H1 (cell line): ENCODE results near the gene SLC6A3. TPM values are rescaled to one million over a fixed set of nuclear protein-coding genes. Genes with fewer than 3 reads are reported as not detected.

Experiments used
- CTCF ChIA-PET: fragments of 300-600 bp; sonication (Branson Sonifier 250); formaldehyde crosslinking; loops from one replicate; lab custom pipeline; 2021; ENCODE audit not compliant: partially characterized antibody; lab: Charles Lee
- POLR2A ChIA-PET: fragments of 300-600 bp; sonication (Branson Sonifier 250); formaldehyde crosslinking; loops from one replicate; lab custom pipeline; 2021; ENCODE audit warnings: inconsistent platforms; ENCODE audit not compliant: partially characterized antibody; lab: Charles Lee
- DNase-seq, 2 experiments: peaks; one replicate each; pipeline versions ENCODE4 v3.0.0 to v3.0.0-alpha.2; 2010 to 2022; ENCODE audit warnings: low spot score in 2 of 2, low read depth in 1 of 2, mixed read lengths in 1 of 2
- FAIRE-seq: peaks from 2 replicates; lab custom pipeline; 2011; peaks lifted over from hg19 to GRCh38; lab: Jason Lieb, UNC
- H2AFZ ChIP-seq: 2 replicates; pipeline ENCODE4 v1.8.1; 2012; ENCODE audit warnings: low read length, inconsistent platforms
- H2AK5ac ChIP-seq: 2 replicates; pipeline ENCODE4 v1.6.1; 2013; ENCODE audit warnings: low read depth, low read length
- H2BK120ac ChIP-seq: replicated peaks from 2 replicates; pipeline ENCODE3; 2013; ENCODE audit warnings: low read depth, low read length, inconsistent platforms
- H2BK12ac ChIP-seq: 2 replicates; pipeline ENCODE4 v1.6.1; 2013; ENCODE audit warnings: low read depth, low read length
- H2BK15ac ChIP-seq: 2 replicates; pipeline ENCODE4 v1.6.1; 2013; ENCODE audit warnings: low read length
- H2BK20ac ChIP-seq: 2 replicates; pipeline ENCODE4 v1.6.1; 2013; ENCODE audit warnings: low read length
- H2BK5ac ChIP-seq: 2 replicates; pipeline ENCODE4 v1.6.1; 2013; ENCODE audit warnings: low read depth, low read length
- H3K14ac ChIP-seq: 2 replicates; pipeline ENCODE4 v1.6.1; 2013; ENCODE audit warnings: inconsistent platforms; ENCODE audit not compliant: insufficient read length
- H3K18ac ChIP-seq: 2 replicates; pipeline ENCODE4 v1.6.1; 2013; ENCODE audit warnings: low read length; ENCODE audit errors: extremely low read depth
- H3K23ac ChIP-seq: 2 replicates; pipeline ENCODE4 v1.6.1; 2013; ENCODE audit warnings: inconsistent platforms; ENCODE audit not compliant: insufficient read length
- H3K23me2 ChIP-seq: 2 replicates; pipeline ENCODE4 v1.6.1; 2013; ENCODE audit warnings: low read depth, low read length
- H3K27ac ChIP-seq: 2 replicates; pipeline ENCODE4 v1.6.1; 2011; ENCODE audit warnings: low read depth, low read length, inconsistent platforms
- H3K27me3 ChIP-seq, 4 experiments: replicated peaks in 1 of 4; 1 replicate in 1 of 4; 2 replicates in 3 of 4; pipeline versions ENCODE4 v1.6.1 to v1.8.1; 2011 to 2013; ENCODE audit warnings: low read length in 3 of 4, mild to moderate bottlenecking in 3 of 4, inconsistent platforms in 2 of 4, mixed read lengths in 2 of 4, moderate library complexity in 1 of 4; ENCODE audit not compliant: control insufficient read depth in 3 of 4, insufficient read depth in 3 of 4; ENCODE audit errors: extremely low read depth in 1 of 4
- H3K36me3 ChIP-seq, 4 experiments: 2 replicates each; pipeline versions ENCODE4 v1.6.1 to v1.8.1; 2011 to 2013; ENCODE audit warnings: mild to moderate bottlenecking in 4 of 4, low read length in 3 of 4, moderate library complexity in 2 of 4, control low read depth in 1 of 4, inconsistent platforms in 1 of 4; ENCODE audit not compliant: insufficient read depth in 4 of 4, control insufficient read depth in 2 of 4
- H3K4ac ChIP-seq: replicated peaks from 2 replicates; pipeline ENCODE3; 2013; ENCODE audit warnings: low read length, low read depth, mixed read lengths, inconsistent platforms; ENCODE audit not compliant: insufficient read length
- H3K4me1 ChIP-seq, 4 experiments: replicated peaks in 1 of 4; 1 replicate in 1 of 4; 2 replicates in 3 of 4; pipeline versions ENCODE4 v1.6.1 to v1.8.1; 2011 to 2013; ENCODE audit warnings: low read length in 3 of 4, inconsistent platforms in 2 of 4, mixed read lengths in 1 of 4; ENCODE audit not compliant: insufficient read depth in 4 of 4, control insufficient read depth in 3 of 4
- H3K4me2 ChIP-seq, 2 experiments: 2 replicates each; pipeline versions ENCODE4 v1.6.1 to v1.8.1; 2011 to 2013; ENCODE audit warnings: low read depth in 2 of 2, low read length in 2 of 2, control low read depth in 1 of 2, inconsistent platforms in 1 of 2, mild to moderate bottlenecking in 1 of 2; ENCODE audit not compliant: insufficient read depth in 1 of 2
- H3K4me3 ChIP-seq, 4 experiments: fragments of 200-600, 300-600 bp in 1 of 4; sonication (generic), shearing (Covaris generic), sonication (Bioruptor Twin) in 1 of 4; 2 replicates each; pipeline versions ENCODE4 v1.5.1 to v1.8.1; 2011 to 2016; ENCODE audit warnings: low read length in 4 of 4, low read depth in 3 of 4, control low read depth in 2 of 4, inconsistent platforms in 2 of 4, mild to moderate bottlenecking in 2 of 4, mixed read lengths in 1 of 4, moderate library complexity in 1 of 4; ENCODE audit not compliant: insufficient read depth in 2 of 4; ENCODE audit errors: extremely low read depth in 1 of 4
- H3K56ac ChIP-seq: replicated peaks from 2 replicates; pipeline ENCODE3; 2013; ENCODE audit warnings: low read depth, mild to moderate bottlenecking, mixed read lengths, low read length, inconsistent platforms; ENCODE audit not compliant: insufficient read length
- H3K79me1 ChIP-seq: 2 replicates; pipeline ENCODE4 v1.6.1; 2013; ENCODE audit warnings: low read depth, low read length, control low read depth
- H3K79me2 ChIP-seq, 2 experiments: 2 replicates each; pipeline versions ENCODE4 v1.6.1 to v1.8.1; 2012 to 2013; ENCODE audit warnings: low read length in 2 of 2, mild to moderate bottlenecking in 2 of 2, inconsistent platforms in 1 of 2; ENCODE audit not compliant: insufficient read depth in 2 of 2, control insufficient read depth in 1 of 2
- H3K9ac ChIP-seq, 4 experiments: replicated peaks in 1 of 4; 1 replicate in 1 of 4; 2 replicates in 3 of 4; pipeline versions ENCODE4 v1.6.1 to v1.8.1; 2011 to 2013; ENCODE audit warnings: low read depth in 3 of 4, low read length in 3 of 4, control low read depth in 2 of 4, mild to moderate bottlenecking in 2 of 4, moderate library complexity in 2 of 4, inconsistent platforms in 1 of 4; ENCODE audit errors: extremely low read depth in 1 of 4
- H3K9me3 ChIP-seq, 2 experiments: 2 replicates each; pipeline versions ENCODE4 v1.6.1 to v1.8.1; 2012 to 2013; ENCODE audit warnings: mild to moderate bottlenecking in 2 of 2, moderate library complexity in 2 of 2, control low read depth in 1 of 2, inconsistent platforms in 1 of 2, low read depth in 1 of 2, low read length in 1 of 2, mixed read lengths in 1 of 2; ENCODE audit not compliant: insufficient read depth in 2 of 2
- H4K20me1 ChIP-seq, 2 experiments: replicated peaks in 1 of 2; 2 replicates each; pipeline versions ENCODE3 to v1.8.1; 2011 to 2013; ENCODE audit warnings: inconsistent platforms in 2 of 2, low read length in 2 of 2, mild to moderate bottlenecking in 1 of 2; ENCODE audit not compliant: insufficient read depth in 2 of 2, control insufficient read depth in 1 of 2
- H4K5ac ChIP-seq: 2 replicates; pipeline ENCODE4 v1.6.1; 2013; ENCODE audit warnings: low read length, low read depth, mixed read lengths, inconsistent platforms; ENCODE audit not compliant: insufficient read length
- H4K8ac ChIP-seq: 2 replicates; pipeline ENCODE4 v1.8.0; 2013; ENCODE audit warnings: mild to moderate bottlenecking, moderate library complexity, low read length, inconsistent platforms; ENCODE audit not compliant: insufficient read depth; ENCODE audit errors: extremely low read depth
- H4K91ac ChIP-seq: replicated peaks from 2 replicates; pipeline ENCODE3; 2013; ENCODE audit warnings: low read length, mixed read lengths, inconsistent platforms; ENCODE audit not compliant: insufficient read length
- ATF2 ChIP-seq: IDR thresholded peaks from 2 replicates; pipeline ENCODE4 v1.6.1; 2012; ENCODE audit warnings: low read length, inconsistent platforms
- BRCA1 ChIP-seq: IDR thresholded peaks from 2 replicates; pipeline ENCODE4 v1.6.1; 2012; ENCODE audit warnings: low read depth, low read length, improper control_type of control experiment
- CTBP2 ChIP-seq: IDR thresholded peaks from 2 replicates; pipeline ENCODE4 v1.7.0; 2011; ENCODE audit warnings: borderline replicate concordance, mild to moderate bottlenecking, moderate library complexity, mixed read lengths, low read length; ENCODE audit not compliant: insufficient read depth, insufficient read length
- EP300 ChIP-seq, 2 experiments: IDR thresholded peaks; 1 replicate in 1 of 2; 2 replicates in 1 of 2; pipeline ENCODE4 v1.6.1; 2011 to 2012; ENCODE audit warnings: low read depth in 2 of 2, low read length in 2 of 2, mild to moderate bottlenecking in 2 of 2, borderline replicate concordance in 1 of 2, inconsistent platforms in 1 of 2, moderate library complexity in 1 of 2
- FOSL1 ChIP-seq: IDR thresholded peaks from 2 replicates; pipeline ENCODE4 v1.6.1; 2011; ENCODE audit warnings: mild to moderate bottlenecking, low read depth, low read length, moderate library complexity; ENCODE audit not compliant: insufficient read depth
- WGBS, 2 experiments: shearing (Covaris generic) in 1 of 2; methylation state at CpG; one replicate each; pipeline versions ENCODE4 v1.1.6 to v1.1.7; 2013 to 2015; ENCODE audit warnings: low lambda C conversion rate in 2 of 2, mixed read lengths in 2 of 2, inconsistent platforms in 1 of 2, low coverage in 1 of 2, missing lambda C conversion rate in 1 of 2; ENCODE audit not compliant: insufficient replicate concordance in 2 of 2, insufficient coverage in 1 of 2, insufficient read length in 1 of 2; ENCODE audit errors: extremely low coverage in 1 of 2, missing lambda C conversion rate in 1 of 2; 5-methylcytosine and 5-hydroxymethylcytosine counted together
- polyA plus RNA-seq, 7 experiments: library from polyadenylated mRNA; depleted of rRNA in 3 of 7; stranded (reverse) in 5 of 7; unstranded in 2 of 7; fragments of >200 nt in 5 of 7; fragments of 200-250 nt in 2 of 7; gene quantifications; 1 replicate in 5 of 7; 2 replicates in 1 of 7; 4 replicates in 1 of 7; pipeline versions ENCODE4 v1.2.1 to v1.2.3, GENCODE V29; 2011 to 2013; ENCODE audit warnings: missing spikeins in 2 of 7, mixed read lengths in 2 of 7
- total RNA-seq: library from RNA; stranded (reverse); fragmentation: NEBNext Ultra II Directional; extraction: Animal tissue kit (Norgen Biotek cat#: 25700); gene quantifications from 2 replicates; pipeline ENCODE4 v1.2.1, GENCODE V29; 2021
- TF ChIP-seq, protein P1 (sequence below): IDR thresholded peaks from 2 replicates; pipeline ENCODE4 v1.6.1; 2012; ENCODE audit warnings: inconsistent platforms

SLC6A3 gene
- total and polyA plus RNA-seq, 2 of the 8 experiments (the other 6 are each of a cell fraction or from before 2014, with no cell fraction given) = 0.48 to 0.91 TPM

DNA sequence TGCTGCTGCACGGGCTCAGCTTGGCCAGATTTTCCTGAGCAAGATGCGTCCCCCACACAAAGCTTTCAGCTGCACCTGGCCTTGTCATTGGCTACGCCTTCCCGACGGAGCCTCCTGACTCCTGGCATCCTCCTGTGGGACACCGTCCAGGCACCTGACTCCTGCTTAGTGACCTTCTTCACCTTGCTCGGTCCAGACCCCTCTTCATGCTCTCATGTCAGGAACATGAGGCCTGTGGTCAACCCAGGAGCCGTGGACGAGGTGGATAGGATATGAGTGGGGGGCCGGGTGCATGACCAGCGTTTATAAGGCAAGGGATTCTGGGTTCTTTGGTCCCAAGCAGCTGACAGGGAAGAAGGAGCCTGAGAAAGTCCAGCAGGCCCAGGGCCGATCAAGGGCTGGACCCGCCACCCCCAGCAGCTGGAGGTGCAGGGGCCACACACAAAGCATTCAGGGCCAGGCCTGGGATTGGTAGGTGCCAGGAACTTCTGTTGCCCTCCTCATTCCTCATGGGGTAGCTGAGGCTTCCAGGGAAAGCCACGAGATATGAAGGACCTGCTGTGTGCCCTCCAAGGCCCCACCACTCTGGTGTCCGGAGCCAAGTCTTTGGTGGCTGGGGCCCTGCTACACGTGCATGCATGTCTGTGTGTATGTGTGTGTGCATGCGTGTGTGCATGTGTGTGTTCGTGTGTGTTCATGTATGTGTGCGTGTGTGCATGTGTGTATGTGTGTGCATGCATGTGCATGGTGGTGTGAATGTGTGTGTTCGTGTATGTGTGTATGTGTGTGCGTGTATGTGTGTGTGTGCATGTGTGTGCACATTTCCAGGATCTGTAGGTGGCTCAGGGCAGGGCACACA, 34.9 kb downstream of the SLC6A3 start:
- no peak overlapping the region for H4K5ac ChIP-seq
- FAIRE-seq (no peak), DNase-seq (no peak)
- H3K23ac ChIP-seq = no peak overlapping the region
- 0 out of 2 replicates have a peak, but pooled peaks cover 2% of the 10 kb centered on the region for H3K23me2 ChIP-seq
- no peaks in the 10 kb centered on the region for H3K27me3 ChIP-seq
- H3K79me1 ChIP-seq = no peaks in the 10 kb centered on the region
- no peak overlapping the region for H2BK20ac ChIP-seq
- H2BK120ac ChIP-seq = no peak overlapping the region
- H3K36me3 ChIP-seq = no peaks in the 10 kb centered on the region
- no peaks in the 10 kb centered on the region for H3K9me3 ChIP-seq
- WGBS, 2 experiments = 86% methylated on average over 17 of the region's 21 CpGs; no CpG with 5 or more reads in 1 of the 2 experiments
- H2BK12ac ChIP-seq = peak overlapping the region; percentile 6; the same call in 1 of the 2 replicates
- no peak overlapping the region for H3K14ac ChIP-seq
- H4K20me1 ChIP-seq = peaks cover 0 to 5% of the 10 kb centered on the region in 2 experiments
- POLR2A ChIA-PET = interaction anchor here (1.7 kb wide), 1 partner anchor 25 kb away, joined by 6 read pairs; no protein-coding TSS in a partner anchor
- no peak overlapping the region for H3K56ac ChIP-seq
- H3K27ac ChIP-seq = no peak overlapping the region
- H4K8ac ChIP-seq = no peak overlapping the region; the same call in 1 of the 2 replicates
- H2BK15ac ChIP-seq = no peak overlapping the region
- CTCF ChIA-PET = interaction anchor here (1.0 to 3.2 kb wide), 2 partner anchors 28 to 30 kb away, joined by 5 to 31 read pairs; no protein-coding TSS in a partner anchor
- no peak overlapping the region for H3K4me2 ChIP-seq
- H3K79me2 ChIP-seq = no peaks in the 10 kb centered on the region
- no peak overlapping the region for H3K4ac ChIP-seq
- H2AK5ac ChIP-seq = no peak overlapping the region
- no peak overlapping the region for H4K91ac ChIP-seq
- H3K18ac ChIP-seq = no peak overlapping the region
- H3K4me3 ChIP-seq = no peak overlapping the region
- H2AFZ ChIP-seq = no peak overlapping the region
- H3K9ac ChIP-seq = no peak overlapping the region; a peak in 1 of 7 replicates
- H3K4me1 ChIP-seq = peaks cover 0 to 14% (median 8%) of the 10 kb centered on the region in 4 experiments; a peak in 5 of 7 replicates
- 0 out of 2 replicates have a peak overlapping the region, but pooled peaks have one; percentile 22 for H2BK5ac ChIP-seq
- no peak for TF ChIP-seq FOSL1
- TF ChIP-seq CTBP2 = no peak
- TF ChIP-seq, protein P1, sequence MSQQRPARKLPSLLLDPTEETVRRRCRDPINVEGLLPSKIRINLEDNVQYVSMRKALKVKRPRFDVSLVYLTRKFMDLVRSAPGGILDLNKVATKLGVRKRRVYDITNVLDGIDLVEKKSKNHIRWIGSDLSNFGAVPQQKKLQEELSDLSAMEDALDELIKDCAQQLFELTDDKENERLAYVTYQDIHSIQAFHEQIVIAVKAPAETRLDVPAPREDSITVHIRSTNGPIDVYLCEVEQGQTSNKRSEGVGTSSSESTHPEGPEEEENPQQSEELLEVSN = no peak
- TF ChIP-seq EP300 (IDR thresholded peaks at IDR 0.05; ENCODE audit: borderline replicate concordance in 1 of 2, low read depth in 2 of 2, low read length in 2 of 2) = no peak
- no peak for TF ChIP-seq ATF2
- TF ChIP-seq BRCA1 = no peak
